HL-60 (cell line): ENCODE results near the gene CTNND2.

Experiments
- DNase-seq, 2 experiments: peaks; one replicate each; pipeline ENCODE4 v3.0.0-alpha.2; 2010 to 2020; ENCODE audit warnings: low read depth in 1 of 2, low spot score in 1 of 2
- H3K27ac ChIP-seq: fragments of 250-450 bp; sonication (Bioruptor Pico); replicated peaks from 2 replicates; pipeline ENCODE4 v1.5.1; 2020; ENCODE audit warnings: mild to moderate bottlenecking, moderate library complexity
- H3K27me3 ChIP-seq: fragments of 250-450 bp; sonication (Bioruptor Pico); 2 replicates; pipeline ENCODE4 v1.5.1; 2021; ENCODE audit warnings: mild to moderate bottlenecking, moderate library complexity; ENCODE audit not compliant: insufficient read depth, poor library complexity, severe bottlenecking
- H3K4me3 ChIP-seq: replicated peaks from 2 replicates; pipeline ENCODE4 v1.5.1; 2011; ENCODE audit warnings: mild to moderate bottlenecking, control low read depth, low read length; ENCODE audit not compliant: insufficient read depth
- GABPA ChIP-seq: IDR thresholded peaks from 2 replicates; pipeline ENCODE4 v1.6.1; 2012; ENCODE audit warnings: low read depth
- POLR2AphosphoS5 ChIP-seq: IDR thresholded peaks from 2 replicates; pipeline ENCODE4 v1.6.1; 2012; ENCODE audit warnings: low read depth
- REST ChIP-seq: IDR thresholded peaks from 2 replicates; pipeline ENCODE4 v1.6.1; 2012; ENCODE audit warnings: low read depth; ENCODE audit not compliant: insufficient replicate concordance
- SPI1 ChIP-seq: IDR thresholded peaks from 2 replicates; pipeline ENCODE4 v1.6.1; 2012; ENCODE audit warnings: low read depth, mild to moderate bottlenecking, borderline replicate concordance
- TF ChIP-seq, protein P1 (sequence below): IDR thresholded peaks from one replicate; pipeline ENCODE4 v1.5.1; 2011; ENCODE audit warnings: low read length, control low read depth, inconsistent platforms; ENCODE audit not compliant: insufficient read depth

CTNND2 gene

GRCh38 chr5:11509793-11510192 is 394.5 kb downstream of the CTNND2 start:
- no peak overlapping the region for H3K27ac ChIP-seq
- no peaks in the 10 kb centered on the region for H3K27me3 ChIP-seq
- H3K4me3 ChIP-seq, result no peak overlapping the region
- TF ChIP-seq REST (no peak), POLR2AphosphoS5 (no peak), GABPA (no peak), SPI1 (no peak)
- TF ChIP-seq, protein P1, sequence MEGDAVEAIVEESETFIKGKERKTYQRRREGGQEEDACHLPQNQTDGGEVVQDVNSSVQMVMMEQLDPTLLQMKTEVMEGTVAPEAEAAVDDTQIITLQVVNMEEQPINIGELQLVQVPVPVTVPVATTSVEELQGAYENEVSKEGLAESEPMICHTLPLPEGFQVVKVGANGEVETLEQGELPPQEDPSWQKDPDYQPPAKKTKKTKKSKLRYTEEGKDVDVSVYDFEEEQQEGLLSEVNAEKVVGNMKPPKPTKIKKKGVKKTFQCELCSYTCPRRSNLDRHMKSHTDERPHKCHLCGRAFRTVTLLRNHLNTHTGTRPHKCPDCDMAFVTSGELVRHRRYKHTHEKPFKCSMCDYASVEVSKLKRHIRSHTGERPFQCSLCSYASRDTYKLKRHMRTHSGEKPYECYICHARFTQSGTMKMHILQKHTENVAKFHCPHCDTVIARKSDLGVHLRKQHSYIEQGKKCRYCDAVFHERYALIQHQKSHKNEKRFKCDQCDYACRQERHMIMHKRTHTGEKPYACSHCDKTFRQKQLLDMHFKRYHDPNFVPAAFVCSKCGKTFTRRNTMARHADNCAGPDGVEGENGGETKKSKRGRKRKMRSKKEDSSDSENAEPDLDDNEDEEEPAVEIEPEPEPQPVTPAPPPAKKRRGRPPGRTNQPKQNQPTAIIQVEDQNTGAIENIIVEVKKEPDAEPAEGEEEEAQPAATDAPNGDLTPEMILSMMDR, result no peak
- DNase-seq, result no peak

GRCh38 chr5:11507156-11507910 is 396.9 kb downstream of the CTNND2 start:
- H3K27me3 ChIP-seq, result no peaks in the 10 kb centered on the region
- H3K27ac ChIP-seq, result no peak overlapping the region
- TF ChIP-seq GABPA (no peak), REST (no peak), POLR2AphosphoS5 (no peak), SPI1 (no peak)
- TF ChIP-seq, protein P1, result no peak
- no peak overlapping the region for H3K4me3 ChIP-seq
- DNase-seq, result no peak

DNA sequence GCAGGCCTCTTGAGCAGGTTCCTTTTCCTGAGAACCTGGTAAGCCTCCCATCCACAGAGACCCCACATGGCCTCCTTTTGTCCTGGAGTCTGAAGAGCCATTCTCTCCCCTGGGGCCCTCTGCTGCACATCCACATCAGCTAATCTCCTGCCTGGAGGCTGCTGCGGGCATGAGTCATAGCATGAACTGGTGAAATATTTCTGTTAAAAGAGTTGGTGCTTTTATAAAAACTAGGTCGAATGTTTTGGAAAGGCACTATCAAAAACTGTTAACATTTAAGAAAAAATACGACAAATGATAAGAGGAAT is 399.4 kb downstream of the CTNND2 start:
- no peak for DNase-seq
- Histone ChIP-seq H3K27me3 (no peaks in the 10 kb centered on the region), H3K4me3 (no peak overlapping the region), H3K27ac (no peak overlapping the region)
- TF ChIP-seq REST, result no peak
